Panc1 (cell line): ENCODE results near the gene ZDHHC18.

Source experiments
- POLR2AphosphoS5 ChIP-seq: IDR thresholded peaks from 2 replicates; pipeline ENCODE4 v1.6.1; 2012; ENCODE audit warnings: mild to moderate bottlenecking, low read depth, low read length, moderate library complexity
- SIN3A ChIP-seq: IDR thresholded peaks from 2 replicates; pipeline ENCODE4 v1.6.1; 2012; ENCODE audit warnings: low read depth, mild to moderate bottlenecking, low read length, moderate library complexity, borderline replicate concordance; ENCODE audit not compliant: insufficient read depth
- TF ChIP-seq, protein P1 (sequence below): fragments of 450-650 bp; IDR thresholded peaks from 2 replicates; pipeline ENCODE4 v1.5.1; 2017; ENCODE audit warnings: mild to moderate bottlenecking
- TF ChIP-seq, protein P2 (sequence below), 2 experiments: IDR thresholded peaks; 2 replicates each; pipeline ENCODE4 v1.6.1; 2011 to 2012; ENCODE audit warnings: low read depth in 2 of 2, control low read depth in 1 of 2, low read length in 1 of 2, mild to moderate bottlenecking in 1 of 2, moderate library complexity in 1 of 2; ENCODE audit not compliant: insufficient read depth in 1 of 2

DNA sequence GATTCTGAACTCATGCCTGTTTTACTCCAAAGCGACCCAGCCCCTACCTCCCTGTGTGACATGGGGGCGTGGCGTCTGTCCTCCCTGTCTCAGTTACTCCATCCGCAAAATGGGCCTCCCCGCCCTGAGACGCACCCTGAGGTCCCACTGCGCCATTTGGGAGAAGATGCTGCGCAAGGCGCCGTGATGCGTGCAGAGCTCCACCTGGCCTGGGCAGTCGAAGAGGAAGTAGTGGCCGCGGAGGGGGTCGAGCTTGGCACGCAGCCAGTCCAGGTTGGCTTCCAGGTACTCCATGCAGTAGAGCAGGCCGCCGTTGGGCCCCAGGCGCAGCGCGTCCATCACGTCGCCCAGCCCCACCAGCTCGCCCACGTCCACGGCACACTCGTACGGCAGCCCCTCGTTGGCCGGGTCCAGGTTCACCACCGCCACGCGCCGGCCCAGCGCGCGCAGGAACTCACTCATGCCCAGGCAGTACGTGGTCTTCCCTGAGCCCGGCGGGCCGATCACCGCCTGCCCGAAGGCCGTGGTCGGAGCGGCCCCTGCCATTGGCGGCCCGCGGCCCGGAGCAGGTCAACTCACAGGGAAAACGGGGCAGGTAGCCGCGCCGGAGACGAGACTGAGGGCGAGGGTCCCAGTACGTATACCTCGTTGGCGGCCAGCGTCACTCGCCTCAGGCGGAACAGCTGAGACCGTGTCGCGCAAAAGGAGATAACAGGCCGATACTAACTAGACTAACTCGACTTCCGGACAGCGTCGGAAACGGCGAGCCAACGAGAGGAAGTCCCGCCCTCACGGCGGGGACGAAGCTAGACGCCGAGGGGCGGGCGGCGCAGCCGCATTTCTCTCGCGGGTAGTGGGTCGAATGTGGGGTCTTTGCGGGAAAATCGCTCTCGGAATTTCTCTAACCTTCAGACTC lies 63.3 kb downstream of the ZDHHC18 start, which contains the start of gene GPN2:
- TF ChIP-seq, protein P1, sequence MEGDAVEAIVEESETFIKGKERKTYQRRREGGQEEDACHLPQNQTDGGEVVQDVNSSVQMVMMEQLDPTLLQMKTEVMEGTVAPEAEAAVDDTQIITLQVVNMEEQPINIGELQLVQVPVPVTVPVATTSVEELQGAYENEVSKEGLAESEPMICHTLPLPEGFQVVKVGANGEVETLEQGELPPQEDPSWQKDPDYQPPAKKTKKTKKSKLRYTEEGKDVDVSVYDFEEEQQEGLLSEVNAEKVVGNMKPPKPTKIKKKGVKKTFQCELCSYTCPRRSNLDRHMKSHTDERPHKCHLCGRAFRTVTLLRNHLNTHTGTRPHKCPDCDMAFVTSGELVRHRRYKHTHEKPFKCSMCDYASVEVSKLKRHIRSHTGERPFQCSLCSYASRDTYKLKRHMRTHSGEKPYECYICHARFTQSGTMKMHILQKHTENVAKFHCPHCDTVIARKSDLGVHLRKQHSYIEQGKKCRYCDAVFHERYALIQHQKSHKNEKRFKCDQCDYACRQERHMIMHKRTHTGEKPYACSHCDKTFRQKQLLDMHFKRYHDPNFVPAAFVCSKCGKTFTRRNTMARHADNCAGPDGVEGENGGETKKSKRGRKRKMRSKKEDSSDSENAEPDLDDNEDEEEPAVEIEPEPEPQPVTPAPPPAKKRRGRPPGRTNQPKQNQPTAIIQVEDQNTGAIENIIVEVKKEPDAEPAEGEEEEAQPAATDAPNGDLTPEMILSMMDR, result no peak
- TF ChIP-seq SIN3A (peak; percentile 59; the same call in 1 of the 2 replicates), POLR2AphosphoS5 (peak; percentile 98)
- TF ChIP-seq, protein P2, sequence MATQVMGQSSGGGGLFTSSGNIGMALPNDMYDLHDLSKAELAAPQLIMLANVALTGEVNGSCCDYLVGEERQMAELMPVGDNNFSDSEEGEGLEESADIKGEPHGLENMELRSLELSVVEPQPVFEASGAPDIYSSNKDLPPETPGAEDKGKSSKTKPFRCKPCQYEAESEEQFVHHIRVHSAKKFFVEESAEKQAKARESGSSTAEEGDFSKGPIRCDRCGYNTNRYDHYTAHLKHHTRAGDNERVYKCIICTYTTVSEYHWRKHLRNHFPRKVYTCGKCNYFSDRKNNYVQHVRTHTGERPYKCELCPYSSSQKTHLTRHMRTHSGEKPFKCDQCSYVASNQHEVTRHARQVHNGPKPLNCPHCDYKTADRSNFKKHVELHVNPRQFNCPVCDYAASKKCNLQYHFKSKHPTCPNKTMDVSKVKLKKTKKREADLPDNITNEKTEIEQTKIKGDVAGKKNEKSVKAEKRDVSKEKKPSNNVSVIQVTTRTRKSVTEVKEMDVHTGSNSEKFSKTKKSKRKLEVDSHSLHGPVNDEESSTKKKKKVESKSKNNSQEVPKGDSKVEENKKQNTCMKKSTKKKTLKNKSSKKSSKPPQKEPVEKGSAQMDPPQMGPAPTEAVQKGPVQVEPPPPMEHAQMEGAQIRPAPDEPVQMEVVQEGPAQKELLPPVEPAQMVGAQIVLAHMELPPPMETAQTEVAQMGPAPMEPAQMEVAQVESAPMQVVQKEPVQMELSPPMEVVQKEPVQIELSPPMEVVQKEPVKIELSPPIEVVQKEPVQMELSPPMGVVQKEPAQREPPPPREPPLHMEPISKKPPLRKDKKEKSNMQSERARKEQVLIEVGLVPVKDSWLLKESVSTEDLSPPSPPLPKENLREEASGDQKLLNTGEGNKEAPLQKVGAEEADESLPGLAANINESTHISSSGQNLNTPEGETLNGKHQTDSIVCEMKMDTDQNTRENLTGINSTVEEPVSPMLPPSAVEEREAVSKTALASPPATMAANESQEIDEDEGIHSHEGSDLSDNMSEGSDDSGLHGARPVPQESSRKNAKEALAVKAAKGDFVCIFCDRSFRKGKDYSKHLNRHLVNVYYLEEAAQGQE (IDR thresholded peaks at IDR 0.05; ENCODE audit: insufficient read depth in 1 of 2, low read depth in 2 of 2, low read length in 1 of 2), result 0 out of 4 replicates have a peak, but pooled peaks of 1 of the 2 experiments have one; percentile 37
